K562 (cell line): Measurements from ENCODE around the gene HAPLN2. TPM values are rescaled to one million over a fixed set of nuclear protein-coding genes. Genes with fewer than 3 reads are reported as not detected.

ENCODE experiments used
- ATAC-seq: fragments of 200-7000 bp; cut with Tn5 transposase; 3 replicates; pipeline ENCODE4 v1.9.1; 2020; ENCODE audit warnings: moderate library complexity
- BruUV-seq: library from RNA; stranded (reverse); fragments of 400-500 nt; replicated peaks from 2 replicates; lab custom pipeline; 2021; lab: Mats Ljungman, UMichigan
- CTCF ChIA-PET: fragments of 300-600 bp; formaldehyde crosslinking; extraction: SDS; loops from one replicate; lab custom pipeline; 2021; ENCODE audit warnings: low intra/inter-chr PET ratio; lab: Yijun Ruan, JAX
- POLR2A ChIA-PET: fragments of 300-600, 350-650 bp; sonication (Branson Sonifier 250); formaldehyde crosslinking; extraction: SDS; loops from one replicate; lab custom pipeline; 2021; ENCODE audit warnings: antibody characterized with exemption, inconsistent platforms; lab: Yijun Ruan, JAX
- DNase-seq, 4 experiments: peaks; one replicate each; pipeline versions ENCODE4 v3.0.0 to v3.0.0-alpha.2; 2011 to 2018; ENCODE audit warnings: low spot score in 3 of 4, mixed read lengths in 3 of 4; ENCODE audit errors: extremely low read depth in 1 of 4
- FAIRE-seq: peaks from 2 replicates; lab custom pipeline; 2011; peaks lifted over from hg19 to GRCh38; lab: Jason Lieb, UNC
- H2AFZ ChIP-seq: 2 replicates; pipeline ENCODE4 v1.6.0; 2011; ENCODE audit warnings: low read depth, low read length, control low read depth, inconsistent platforms
- H3K27ac ChIP-seq: fragments of 200-600 bp; 3 replicates; pipeline ENCODE4 v1.8.0; 2011; ENCODE audit warnings: low read depth, mild to moderate bottlenecking, control low read depth, inconsistent platforms, low read length, moderate library complexity, mixed read lengths; ENCODE audit errors: extremely low read depth
- H3K27me3 ChIP-seq, 2 experiments: fragments of 300-600 bp in 1 of 2; 2 replicates in 1 of 2; 3 replicates in 1 of 2; pipeline versions ENCODE4 v1.6.0 to v1.8.0; 2011; ENCODE audit warnings: inconsistent platforms in 2 of 2, low read length in 2 of 2, mild to moderate bottlenecking in 1 of 2, mixed read lengths in 1 of 2, moderate library complexity in 1 of 2; ENCODE audit not compliant: control insufficient read depth in 2 of 2, insufficient read depth in 2 of 2
- H3K36me3 ChIP-seq: fragments of 300-600 bp; 3 replicates; pipeline ENCODE4 v1.8.0; 2011; ENCODE audit warnings: mild to moderate bottlenecking, low read length, inconsistent platforms; ENCODE audit not compliant: control insufficient read depth, insufficient read depth
- H3K4me1 ChIP-seq, 2 experiments: fragments of 200-600 bp in 1 of 2; replicated peaks in 1 of 2; 2 replicates in 1 of 2; 3 replicates in 1 of 2; pipeline versions ENCODE4 v1.5.1 to v1.8.0; 2011; ENCODE audit warnings: inconsistent platforms in 2 of 2, low read length in 2 of 2, mild to moderate bottlenecking in 1 of 2, mixed read lengths in 1 of 2, moderate library complexity in 1 of 2; ENCODE audit not compliant: control insufficient read depth in 2 of 2, insufficient read depth in 2 of 2
- H3K4me2 ChIP-seq: 2 replicates; pipeline ENCODE4 v1.6.1; 2011; ENCODE audit warnings: low read length, control low read depth, inconsistent platforms, mixed read lengths; ENCODE audit not compliant: insufficient read depth
- H3K4me3 ChIP-seq: fragments of 200-600 bp; sonication (generic), shearing (Covaris generic); 2 replicates; pipeline ENCODE4 v1.5.1; 2016; ENCODE audit warnings: control low read depth, inconsistent platforms
- H3K79me2 ChIP-seq: fragments of 200-600 bp; 3 replicates; pipeline ENCODE4 v1.8.0; 2011; ENCODE audit warnings: low read length, inconsistent platforms; ENCODE audit not compliant: control insufficient read depth, insufficient read depth
- H3K9ac ChIP-seq, 2 experiments: 2 replicates each; pipeline versions ENCODE4 v1.6.0 to v1.6.1; 2011; ENCODE audit warnings: low read depth in 2 of 2, low read length in 2 of 2, control low read depth in 1 of 2, inconsistent platforms in 1 of 2, mild to moderate bottlenecking in 1 of 2, mixed read lengths in 1 of 2; ENCODE audit not compliant: insufficient read depth in 1 of 2
- H3K9me1 ChIP-seq: one replicate; pipeline ENCODE4 v1.6.0; 2011; ENCODE audit warnings: inconsistent platforms, mild to moderate bottlenecking, low read length, moderate library complexity; ENCODE audit not compliant: control insufficient read depth, insufficient read depth
- H3K9me3 ChIP-seq: replicated peaks from 2 replicates; pipeline ENCODE4 v1.5.1; 2011; ENCODE audit warnings: low read depth, low read length, inconsistent platforms; ENCODE audit not compliant: control insufficient read depth, insufficient read depth
- H4K20me1 ChIP-seq: replicated peaks from 2 replicates; pipeline ENCODE4 v1.6.1; 2011; ENCODE audit warnings: low read length, inconsistent platforms, mixed read lengths; ENCODE audit not compliant: control insufficient read depth, insufficient read depth
- BRCA1 ChIP-seq, 2 experiments: fragments of 450-650 bp in 1 of 2; sonication (generic) in 1 of 2; formaldehyde crosslinking in 1 of 2; IDR thresholded peaks; 2 replicates each; pipeline versions ENCODE4 v1.5.0 to v1.6.1; 2017 to 2020; ENCODE audit warnings: mild to moderate bottlenecking in 1 of 2, missing genetic modification reagents in 1 of 2
- NBN ChIP-seq: fragments of 450-650 bp; IDR thresholded peaks from 2 replicates; pipeline ENCODE4 v1.6.1; 2016; ENCODE audit warnings: low read depth, mild to moderate bottlenecking
- NONO ChIP-seq, 2 experiments: fragments of 200-400 bp in 1 of 2; fragments of 450-650 bp in 1 of 2; formaldehyde crosslinking in 1 of 2; IDR thresholded peaks; 2 replicates each; pipeline ENCODE4 v1.6.1; 2017; ENCODE audit warnings: low read depth in 2 of 2, mild to moderate bottlenecking in 2 of 2, moderate library complexity in 2 of 2, low read length in 1 of 2
- TBP ChIP-seq: optimal IDR thresholded peaks from 2 replicates; pipeline ENCODE3; 2011; ENCODE audit warnings: low read depth, low read length, improper control_type of control experiment
- TCFL5 ChIP-seq: fragments of 250-450 bp; sonication (Bioruptor Pico); conservative IDR thresholded peaks from 2 replicates; pipeline ENCODE4 v1.6.1; 2021; ENCODE audit warnings: mild to moderate bottlenecking, moderate library complexity, matching md5 sums
- ZNF217 ChIP-seq: sonication (generic); formaldehyde crosslinking; IDR thresholded peaks from 2 replicates; pipeline ENCODE4 v1.8.0; 2022; ENCODE audit warnings: mild to moderate bottlenecking, missing genetic modification reagents
- WGBS: fragments of 100-300 bp; shearing (Covaris generic); methylation state at CpG from one replicate; pipeline ENCODE4 v1.1.6; 2016; ENCODE audit warnings: low coverage, mixed read lengths; ENCODE audit not compliant: insufficient coverage; ENCODE audit errors: missing lambda C conversion rate; 5-methylcytosine and 5-hydroxymethylcytosine counted together
- in situ Hi-C: fragments of 300-500 bp; cut with MboI; formaldehyde crosslinking; loops from 4 replicates; pipeline ENCODE4 v1.15.0; 2018; ENCODE audit warnings: inconsistent platforms, mixed read lengths
- intact Hi-C: fragments of 100-400 bp; cut with micrococcal nuclease; formaldehyde crosslinking; loops from 2 replicates; pipeline ENCODE4 v1.14.2; 2022
- polyA plus RNA-seq, 8 experiments: library from polyadenylated mRNA; depleted of rRNA in 4 of 8; stranded (reverse) in 5 of 8; unstranded in 3 of 8; fragments of >200 nt; fragmentation: Nextera tagmentation in 2 of 8; fragmentation: Illumina TruSeq in 1 of 8; extraction: Ambion mirVana in 2 of 8; extraction: Trizol in 1 of 8; gene quantifications; 2 replicates each; pipeline versions ENCODE4 v1.2.1 to v1.2.3, GENCODE V29; 2011 to 2014; ENCODE audit warnings: inconsistent platforms in 1 of 8, missing spikeins in 1 of 8
- total RNA-seq, 7 experiments: library from RNA; depleted of rRNA in 6 of 7; stranded (reverse); fragments of >200 nt in 6 of 7; fragmentation: Illumina TruSeq in 2 of 7; extraction: Trizol in 2 of 7; gene quantifications; 2 replicates each; pipeline versions ENCODE4 v1.2.1 to v1.2.3, GENCODE V29; 2011 to 2021; ENCODE audit warnings: low replicate concordance in 1 of 7

The HAPLN2 gene
- total and polyA plus RNA-seq, 9 of the 15 experiments (the other 6 are each of a cell fraction or from before 2014, with no cell fraction given): 0.14 to 5.2 (median 3.8) TPM; not detected in 4

DNA sequence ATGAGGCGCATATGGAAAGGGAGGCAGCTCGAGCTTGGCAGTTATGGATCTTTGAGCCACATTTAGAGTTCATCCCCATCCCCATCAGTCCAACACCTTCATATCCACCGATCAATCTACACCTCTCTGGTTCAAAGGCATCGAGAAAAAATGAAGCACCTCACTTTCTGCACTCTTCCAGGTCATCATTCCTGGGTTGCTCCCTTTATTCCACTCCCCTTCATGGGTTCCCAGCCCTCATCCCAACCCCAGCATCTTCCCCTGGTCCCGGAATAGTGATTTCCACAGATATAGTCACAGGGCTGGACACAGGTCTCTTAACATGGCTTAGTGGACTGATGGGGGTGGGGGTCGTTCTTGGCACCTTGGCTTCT lies 354 bp downstream of the HAPLN2 start:
- no peak overlapping the region for H2AFZ ChIP-seq
- no peaks in the 10 kb centered on the region for H3K27me3 ChIP-seq
- H3K27ac ChIP-seq: no peak overlapping the region
- 5% methylated on average over 6 of the region's 6 CpGs for WGBS
- POLR2A ChIA-PET: interaction anchor here (1.0 to 1.4 kb wide), 3 partner anchors 11 to 523 kb away, joined by 3 read pairs; no protein-coding TSS in a partner anchor
- H4K20me1 ChIP-seq: no peaks in the 10 kb centered on the region
- H3K9me3 ChIP-seq: no peaks in the 10 kb centered on the region
- in situ Hi-C loops: no loop called here
- intact Hi-C loops: no loop called here
- no peak overlapping the region for H3K4me2 ChIP-seq
- no peaks in the 10 kb centered on the region for H3K36me3 ChIP-seq
- peaks cover 17 to 34% of the 10 kb centered on the region in 2 experiments for H3K4me1 ChIP-seq
- H3K79me2 ChIP-seq: no peaks in the 10 kb centered on the region
- no peak for ATAC-seq
- TF ChIP-seq ZNF217 (no peak), BRCA1 (IDR thresholded peaks at IDR 0.05) (no peak), BRCA1 (CRISPR knock-in tag; IDR thresholded peaks at IDR 0.05) (0 out of 2 replicates have a peak, but pooled peaks have one; percentile 58), TCFL5 (CRISPR knock-in tag) (no peak), NONO (IDR thresholded peaks at IDR 0.05; ENCODE audit: low read depth in 2 of 2, low read length in 1 of 2) (no peak), TBP (no peak), NBN (no peak)
- TF ChIP-seq, all 486 proteins: peak for 1
- Histone ChIP-seq H3K9ac (no peak overlapping the region), H3K4me3 (no peak overlapping the region), H3K9me1 (no peaks in the 10 kb centered on the region)
- CTCF ChIA-PET: interaction anchor here (1.0 kb wide), 1 partner anchor 107 kb away, joined by 3 read pairs; no protein-coding TSS in a partner anchor
- no TSS peak for BruUV-seq
- DNase-seq: no peak
- FAIRE-seq: no peak
